GM18499 (cell line): ENCODE data around the gene SLC28A2.
"Not testable (repeated sequence)": the region's sequence is repeated elsewhere in the genome, so short reads cannot be mapped to it uniquely, and the experiment has no call there.

Experiments used
- ATAC-seq: cut with Tn5 transposase; IDR thresholded peaks from one replicate; pipeline ENCODE4 v1.9.1; 2021; ENCODE audit warnings: moderate number of reproducible peaks; ENCODE audit not compliant: insufficient read depth, unreplicated experiment

SLC28A2 gene, protein sequence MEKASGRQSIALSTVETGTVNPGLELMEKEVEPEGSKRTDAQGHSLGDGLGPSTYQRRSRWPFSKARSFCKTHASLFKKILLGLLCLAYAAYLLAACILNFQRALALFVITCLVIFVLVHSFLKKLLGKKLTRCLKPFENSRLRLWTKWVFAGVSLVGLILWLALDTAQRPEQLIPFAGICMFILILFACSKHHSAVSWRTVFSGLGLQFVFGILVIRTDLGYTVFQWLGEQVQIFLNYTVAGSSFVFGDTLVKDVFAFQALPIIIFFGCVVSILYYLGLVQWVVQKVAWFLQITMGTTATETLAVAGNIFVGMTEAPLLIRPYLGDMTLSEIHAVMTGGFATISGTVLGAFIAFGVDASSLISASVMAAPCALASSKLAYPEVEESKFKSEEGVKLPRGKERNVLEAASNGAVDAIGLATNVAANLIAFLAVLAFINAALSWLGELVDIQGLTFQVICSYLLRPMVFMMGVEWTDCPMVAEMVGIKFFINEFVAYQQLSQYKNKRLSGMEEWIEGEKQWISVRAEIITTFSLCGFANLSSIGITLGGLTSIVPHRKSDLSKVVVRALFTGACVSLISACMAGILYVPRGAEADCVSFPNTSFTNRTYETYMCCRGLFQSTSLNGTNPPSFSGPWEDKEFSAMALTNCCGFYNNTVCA

GRCh38 chr15:45251888-45252287 is at the start of gene SLC28A2:
Gene SLC28A2, plus strand, starts transcription at chr15:45252234. Its CDS starts 982 bp downstream, at chr15:45253216.
- no peak for ATAC-seq

DNA sequence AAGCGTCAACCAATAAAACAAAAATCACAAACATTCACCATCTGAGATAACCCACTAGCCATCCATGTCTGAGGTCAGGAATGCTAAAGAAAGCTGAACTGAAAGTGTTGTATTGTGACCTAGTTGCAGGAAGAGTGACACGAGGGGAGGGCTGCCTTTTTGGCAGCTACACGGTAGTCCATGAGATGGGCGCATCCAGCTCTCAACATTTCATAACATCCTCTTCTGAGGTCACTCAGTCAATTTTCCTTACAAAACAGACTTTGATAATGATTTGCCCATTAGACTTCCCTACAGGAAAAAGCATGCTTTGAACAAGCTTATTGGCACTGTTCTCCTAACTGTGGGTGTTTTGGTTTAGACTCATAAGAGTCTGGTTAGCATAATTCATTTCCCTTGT is 48.9 kb upstream of the SLC28A2 start:
- ATAC-seq = no peak

DNA sequence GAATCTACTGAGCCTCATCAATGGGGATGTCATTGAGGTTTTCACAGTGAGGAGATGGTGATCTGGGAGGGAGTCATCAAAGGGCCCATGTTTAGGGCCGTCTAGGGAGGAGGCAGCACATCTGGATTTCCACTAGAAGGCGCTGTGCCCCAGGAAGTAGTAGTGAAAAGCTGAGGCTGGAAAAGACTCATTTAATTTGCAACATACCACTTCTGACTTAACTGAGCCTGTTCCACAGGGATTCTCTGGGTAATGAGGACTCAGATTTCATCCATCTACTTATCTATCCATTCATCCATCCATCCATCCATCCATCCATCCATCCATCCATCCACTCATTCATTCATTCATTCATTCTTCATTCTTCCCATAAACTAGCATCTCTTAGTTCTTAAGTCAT is 46.8 kb upstream of the SLC28A2 start:
- ATAC-seq = no peak

DNA sequence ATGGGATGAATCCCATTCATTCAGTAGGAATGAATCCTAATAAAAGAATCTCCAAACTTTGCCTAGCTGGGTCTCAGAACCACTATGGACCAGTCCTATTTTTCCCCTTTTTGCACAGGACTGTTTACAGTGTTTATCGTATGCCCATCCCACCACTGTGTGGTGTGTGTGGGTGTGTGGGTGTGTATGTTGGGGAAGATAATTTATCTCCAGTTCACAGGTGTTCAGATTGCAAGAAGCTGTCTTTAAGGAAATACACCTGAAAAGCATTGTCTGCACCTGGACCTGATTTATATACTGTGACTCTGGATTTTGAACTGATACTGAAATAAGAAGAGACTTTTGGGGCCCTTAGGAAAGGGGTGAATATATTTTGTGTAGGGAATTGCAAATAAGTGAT is 39.5 kb upstream of the SLC28A2 start:
- ATAC-seq = no peak

GRCh38 chr15:45221053-45221599 is 30.9 kb upstream of the SLC28A2 start:
- no peak for ATAC-seq

GRCh38 chr15:45221967-45222366 is 30.1 kb upstream of the SLC28A2 start:
- ATAC-seq = no peak

DNA sequence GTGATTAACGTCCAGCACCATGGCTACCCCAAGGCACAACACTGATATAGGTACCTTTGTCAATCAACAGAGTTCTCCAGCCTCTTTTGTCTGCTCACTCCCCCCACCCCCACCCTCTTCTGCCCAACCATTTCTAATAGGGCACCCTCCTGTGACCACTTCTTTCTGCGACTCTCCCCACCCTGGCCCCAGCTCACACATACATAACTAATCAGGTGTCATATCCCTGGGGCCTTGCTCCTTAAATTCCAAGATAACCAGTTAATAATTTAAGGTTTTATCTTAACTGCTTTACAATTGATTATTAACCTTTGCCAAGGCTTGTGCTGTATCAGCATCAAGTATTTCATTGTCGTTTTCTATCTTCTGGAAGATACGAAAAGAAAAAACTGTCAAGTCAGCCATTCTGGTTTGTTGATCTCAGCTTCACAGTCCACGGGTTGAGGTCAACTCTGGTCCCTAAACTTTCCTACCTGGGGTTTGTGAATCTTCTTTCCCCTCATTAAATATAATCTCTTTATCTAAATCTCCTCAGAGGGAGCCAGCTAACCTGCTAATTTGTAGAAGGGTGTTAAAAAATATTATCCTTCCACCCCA is 27.3 kb upstream of the SLC28A2 start:
- ATAC-seq = no peak

DNA sequence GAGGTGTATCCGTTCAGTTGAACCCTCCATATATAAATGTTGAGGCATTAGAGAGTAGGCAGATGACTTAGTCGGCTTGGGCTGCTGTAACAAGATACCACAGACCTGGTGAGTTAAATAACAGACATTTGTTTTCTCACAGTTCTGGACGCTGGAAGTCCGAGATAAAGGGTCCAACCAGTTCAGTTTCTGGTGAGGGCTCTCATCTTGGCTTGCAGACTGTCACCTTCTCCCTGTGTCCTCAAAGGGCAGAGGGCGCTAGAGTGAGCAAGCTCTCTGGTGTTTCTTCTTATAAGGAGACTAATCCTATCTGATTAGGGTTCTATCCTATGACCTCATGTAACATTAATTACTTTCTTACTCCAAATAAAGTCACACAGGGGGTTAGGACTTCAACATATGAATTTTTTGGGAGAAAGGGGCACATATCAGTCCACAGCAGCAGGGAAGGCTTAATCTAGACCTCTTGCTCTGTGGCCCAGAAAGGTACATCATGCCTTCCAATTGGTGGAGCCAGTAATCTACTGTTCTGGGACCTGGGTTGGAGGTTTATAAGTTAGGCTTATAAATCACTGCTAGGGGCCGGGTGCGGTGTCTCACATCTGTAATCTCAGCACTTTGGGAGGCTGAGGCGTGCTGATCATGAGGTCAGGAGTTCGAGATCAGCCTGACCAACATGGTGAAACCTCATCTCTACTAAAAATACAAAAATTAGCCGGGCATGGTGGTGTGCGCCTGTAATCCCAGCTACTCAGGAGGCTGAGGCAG is 26.3 kb upstream of the SLC28A2 start:
- no peak for ATAC-seq

DNA sequence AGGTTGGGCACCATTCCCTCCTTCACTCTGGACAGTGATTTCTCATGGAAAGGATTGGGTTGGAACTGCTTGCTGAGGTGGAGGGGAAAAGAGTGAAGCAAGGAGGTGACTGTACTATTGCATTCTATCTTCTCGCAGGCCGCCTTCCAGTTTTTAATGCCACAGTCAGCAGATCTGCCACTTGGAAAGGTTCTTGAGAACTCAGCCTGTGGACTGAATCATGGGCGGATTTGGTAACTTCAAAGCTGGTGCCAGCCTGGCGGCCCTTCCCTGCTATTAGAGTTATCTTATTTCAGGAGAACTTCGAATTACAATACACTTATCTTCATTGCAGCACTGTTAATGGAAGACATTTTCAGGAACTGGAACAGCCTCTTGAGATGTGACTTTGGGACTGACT is 23.1 kb upstream of the SLC28A2 start:
- ATAC-seq = no peak

DNA sequence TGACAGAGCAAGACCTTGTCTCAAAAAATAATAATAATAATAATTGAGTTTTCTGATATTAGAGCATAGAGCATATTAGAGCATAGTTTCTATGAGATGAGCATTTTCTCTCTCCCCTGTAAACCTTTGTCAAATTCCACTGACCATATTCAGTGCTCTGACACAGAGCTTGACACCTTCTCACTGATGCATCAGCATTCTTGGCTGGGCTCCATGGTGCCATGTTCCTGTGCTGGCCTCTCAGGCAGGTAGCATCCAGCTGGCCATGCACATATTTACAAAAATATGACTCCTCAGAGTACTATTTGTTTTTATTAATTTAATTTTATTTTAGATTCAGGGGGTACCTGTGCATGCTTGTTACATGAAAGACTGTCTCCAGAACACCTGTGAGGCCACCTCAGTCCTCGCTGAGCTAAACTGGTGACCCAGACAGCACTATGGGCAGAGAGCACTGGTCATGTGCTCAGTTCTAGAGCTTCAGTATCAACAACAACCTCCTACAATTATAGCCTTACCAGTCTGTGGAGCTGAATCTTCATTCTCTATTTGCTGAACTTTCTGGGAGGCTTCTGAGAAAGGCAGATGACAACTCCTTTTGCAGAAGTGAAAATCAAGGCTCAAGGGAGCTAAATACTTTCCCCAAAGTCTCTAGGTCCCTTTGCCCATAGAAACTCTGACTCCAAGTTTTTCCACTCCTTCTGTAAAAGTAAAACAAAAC is 21.6 kb upstream of the SLC28A2 start:
- ATAC-seq = no peak

GRCh38 chr15:45231132-45231531 is 20.9 kb upstream of the SLC28A2 start:
- ATAC-seq = no peak

DNA sequence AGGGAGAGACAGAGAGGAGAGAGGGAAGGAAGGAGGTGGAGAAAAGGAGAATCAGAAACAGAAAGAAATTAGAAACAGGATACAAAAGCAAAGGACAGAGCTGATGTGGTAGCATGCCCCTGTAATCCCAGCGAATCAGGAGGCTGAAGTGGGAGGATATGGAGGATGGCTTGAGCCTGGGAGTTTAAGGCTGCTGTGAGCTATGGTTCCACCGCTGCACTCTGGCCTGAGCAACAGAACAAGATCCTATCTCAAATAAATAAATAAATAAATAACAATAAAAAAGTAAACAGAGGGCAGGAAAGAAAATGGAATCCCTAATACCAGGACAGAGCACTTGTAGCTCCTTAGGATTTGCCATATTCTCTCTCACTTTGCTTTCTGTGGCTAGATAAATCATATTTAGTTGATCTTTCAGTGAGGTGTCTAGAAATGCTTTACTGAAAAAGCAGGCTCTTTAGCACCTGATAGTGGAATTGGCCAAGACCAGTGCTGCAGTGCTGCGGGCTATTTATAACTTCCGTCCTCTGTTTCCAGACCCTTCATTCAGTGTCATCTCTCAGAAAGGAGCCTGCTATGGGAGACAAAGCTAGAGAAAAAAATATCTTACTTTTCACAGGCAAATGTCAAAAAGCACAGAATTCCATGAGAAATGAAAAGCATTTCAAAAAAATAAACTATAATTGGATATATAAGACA is 20.0 kb upstream of the SLC28A2 start:
- ATAC-seq = no peak

DNA sequence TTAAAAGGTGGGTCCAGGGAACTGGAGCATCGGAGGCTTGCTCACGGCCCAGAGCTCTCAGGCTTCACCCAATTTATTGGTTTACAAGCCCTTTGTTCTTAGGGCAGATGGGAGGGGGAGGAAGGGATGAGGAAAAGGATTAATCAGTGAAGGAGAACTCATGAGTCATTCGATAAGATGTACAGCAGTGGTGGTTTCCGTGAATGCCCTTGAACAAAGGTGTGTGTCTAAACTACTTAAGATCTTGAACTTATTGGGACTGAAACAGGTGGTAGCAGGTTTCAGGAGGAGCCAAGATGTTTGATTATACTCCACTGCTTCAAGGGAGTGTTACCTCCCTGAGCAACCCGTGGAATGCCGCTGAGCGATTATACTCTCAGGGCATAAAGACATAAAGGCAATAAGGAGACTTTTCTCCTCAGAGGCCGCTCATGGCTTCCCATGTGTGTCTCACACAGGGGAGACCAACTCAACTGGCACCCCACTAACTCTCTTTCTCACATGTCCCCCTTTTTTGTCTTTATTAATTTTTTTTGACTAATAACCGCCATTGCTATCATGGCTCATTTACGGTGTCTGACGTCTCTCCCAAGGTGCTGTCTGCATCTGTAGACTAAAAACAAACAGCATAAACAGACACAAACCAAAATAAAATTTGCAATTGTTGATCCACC is 17.3 kb upstream of the SLC28A2 start:
- ATAC-seq = no peak

DNA sequence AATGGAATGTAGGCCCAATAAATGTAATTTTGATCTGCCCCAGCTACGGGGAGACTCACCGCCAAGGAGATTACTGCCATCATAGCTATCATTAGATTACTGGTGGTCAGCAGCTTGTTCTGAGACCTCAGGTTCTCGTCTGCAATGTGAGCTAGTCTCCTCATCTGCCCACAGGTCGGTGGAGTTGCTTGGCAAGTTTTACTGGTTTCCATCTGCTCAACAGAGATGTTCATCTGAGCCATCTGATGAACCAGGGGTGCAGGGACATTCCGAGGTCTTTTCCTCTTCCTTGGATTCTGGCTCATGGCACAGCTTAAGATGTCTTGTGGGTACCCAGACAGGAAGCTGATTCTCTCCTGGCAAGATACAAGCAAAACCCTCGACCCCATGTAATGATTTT is 15.2 kb upstream of the SLC28A2 start:
- ATAC-seq = not testable (repeated sequence)

DNA sequence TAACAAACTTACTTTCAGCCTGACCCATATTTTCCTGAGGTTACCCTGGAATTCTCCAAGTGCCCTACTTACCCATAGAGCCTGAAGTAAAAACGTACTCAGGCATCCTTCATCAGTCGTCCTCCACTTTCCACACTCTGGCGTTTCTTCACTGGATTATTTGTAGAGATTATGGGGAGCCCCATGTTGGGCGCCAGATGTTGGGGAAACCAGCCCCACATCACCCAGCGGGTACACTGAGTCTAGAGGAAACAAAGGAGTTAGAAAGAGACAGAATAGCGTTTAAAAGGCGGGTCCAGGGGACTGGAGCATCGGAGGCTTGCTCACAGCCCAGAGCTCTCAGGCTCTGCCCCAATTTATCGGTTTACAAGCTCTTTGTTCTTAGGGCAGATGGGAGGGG is 9.7 kb upstream of the SLC28A2 start:
- no peak for ATAC-seq

DNA sequence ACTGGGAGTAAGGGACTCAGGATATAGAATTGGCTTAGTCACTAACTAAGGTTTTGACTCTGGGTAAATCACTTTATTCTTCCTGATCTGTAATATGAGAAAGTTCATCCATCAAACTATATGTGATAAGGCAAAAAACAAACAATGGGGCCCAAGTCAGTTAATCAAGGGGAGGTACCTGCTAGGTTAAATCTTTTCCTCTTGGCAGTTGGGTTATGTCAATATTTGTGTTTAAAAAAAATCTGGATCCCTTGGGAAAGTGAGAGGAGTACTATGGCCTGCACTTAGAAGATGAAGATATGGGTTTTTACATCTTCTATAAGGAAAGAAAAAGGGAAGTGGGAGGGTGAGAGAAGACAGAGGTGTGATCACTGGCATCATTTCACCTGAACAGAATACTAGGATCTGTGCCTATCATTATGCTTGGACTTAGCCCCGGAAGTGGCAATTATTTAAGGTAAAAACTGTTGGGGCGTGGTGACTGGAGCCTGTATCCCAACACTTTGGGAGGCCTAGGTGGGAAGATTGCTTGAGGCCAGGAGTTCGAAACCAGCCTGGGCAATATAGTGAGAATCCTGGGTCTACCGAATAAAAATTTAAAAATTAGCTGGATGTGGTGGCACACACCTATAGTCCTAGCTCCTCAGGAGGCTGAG is 2.8 kb upstream of the SLC28A2 start:
- ATAC-seq = no peak

GRCh38 chr15:45253330-45253729 is 1.3 kb downstream of the SLC28A2 start:
- ATAC-seq = no peak

DNA sequence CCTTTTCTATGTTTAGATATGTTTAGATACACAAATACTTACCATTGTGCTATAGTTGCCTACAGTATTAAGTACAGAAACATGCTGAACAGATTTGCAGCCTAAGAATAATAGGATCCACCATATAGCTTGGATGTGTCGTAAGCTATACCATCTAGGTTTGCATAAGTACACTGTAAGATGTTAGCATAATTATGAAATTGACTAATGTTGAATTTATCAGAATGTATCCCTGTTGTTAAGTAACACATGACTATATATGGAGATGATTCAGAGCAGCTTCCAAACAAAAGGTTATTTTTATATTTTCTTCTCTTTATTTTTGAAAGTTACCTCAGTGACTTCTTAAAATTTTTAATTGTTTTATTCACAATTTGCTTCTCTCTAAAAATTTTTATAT is 2.4 kb downstream of the SLC28A2 start:
- ATAC-seq = no peak
